ENCODE data around the gene ACTL9. TPM values are rescaled to one million over a fixed set of nuclear protein-coding genes. Genes with fewer than 3 reads are reported as not detected.

The ACTL9 gene
- total RNA-seq, 4 donors from 2014 or later = not detected

- Histone ChIP-seq H3K4me1 (no peaks in the 10 kb centered on the region), H3K4me3 (no peak overlapping the region), H3K36me3 (no peaks in the 10 kb centered on the region), H3K9me3 (no peaks in the 10 kb centered on the region), H3K27me3 (peaks cover 0 to 92% (median 2%) of the 10 kb centered on the region in 4 donors), H3K27ac (replicated peaks in 1 of 4) (no peak overlapping the region)
- intact Hi-C loops (cut with DNase I) = no loop called here
- 71% methylated on average over 1 of the region's 1 CpG for WGBS
- DNase-seq (ENCODE audit: extremely low spot score) = no peak
- TF ChIP-seq POLR2AphosphoS5 (IDR thresholded peaks at IDR 0.05) (no peak), POLR2A (IDR thresholded peaks at IDR 0.05; ENCODE audit: low read depth) (no peak), CTCF (IDR thresholded peaks at IDR 0.05) (no peak), EP300 (IDR thresholded peaks at IDR 0.05) (no peak)
Measured at GRCh38 chr19:8696993-8697392, 1.6 kb downstream of the ACTL9 start.

- Histone ChIP-seq H3K36me3 (no peaks in the 10 kb centered on the region), H3K4me3 (no peak overlapping the region), H3K9me3 (no peaks in the 10 kb centered on the region), H3K4me1 (no peaks in the 10 kb centered on the region), H3K27ac (replicated peaks in 1 of 4) (no peak overlapping the region), H3K27me3 (peaks cover 0 to 84% (median 2%) of the 10 kb centered on the region in 4 donors)
- TF ChIP-seq POLR2A (IDR thresholded peaks at IDR 0.05; ENCODE audit: low read depth) = no peak
- intact Hi-C loops (cut with DNase I) = no loop called here
- 70% methylated on average over 6 of the region's 6 CpGs for WGBS
- DNase-seq (ENCODE audit: extremely low spot score) = no peak
Measured at GRCh38 chr19:8695911-8696310, 2.7 kb downstream of the ACTL9 start.

- Histone ChIP-seq H3K4me3 (no peak overlapping the region), H3K9me3 (no peaks in the 10 kb centered on the region), H3K27me3 (peaks cover 0 to 80% (median 2%) of the 10 kb centered on the region in 4 donors), H3K36me3 (no peaks in the 10 kb centered on the region), H3K27ac (replicated peaks in 1 of 4) (no peak overlapping the region), H3K4me1 (no peaks in the 10 kb centered on the region)
- TF ChIP-seq POLR2AphosphoS5 (IDR thresholded peaks at IDR 0.05) = no peak
- TF ChIP-seq EP300 (IDR thresholded peaks at IDR 0.05) = no peak
- TF ChIP-seq CTCF (IDR thresholded peaks at IDR 0.05) = no peak
- TF ChIP-seq POLR2A (IDR thresholded peaks at IDR 0.05; ENCODE audit: low read depth) = no peak
- intact Hi-C loops (cut with DNase I) = no loop called here
- no peak for DNase-seq (ENCODE audit: extremely low spot score)
- WGBS = 79% methylated on average over 6 of the region's 6 CpGs
Measured at GRCh38 chr19:8695501-8695900, 3.1 kb downstream of the ACTL9 start.

- no peak overlapping the region for H3K27ac ChIP-seq (replicated peaks in 1 of 4)
- H3K4me1 ChIP-seq = no peaks in the 10 kb centered on the region
Measured at GRCh38 chr19:8690753-8691539, 7.6 kb downstream of the ACTL9 start.

More at GRCh38 chr19:8690753-8691539, 7.6 kb downstream of the ACTL9 start:
- no peak for DNase-seq (ENCODE audit: extremely low spot score)
- intact Hi-C loops (cut with DNase I) = no loop called here
- Histone ChIP-seq H3K4me3 (no peak overlapping the region), H3K27me3 (peaks cover 0 to 43% (median 0%) of the 10 kb centered on the region in 4 donors), H3K9me3 (no peaks in the 10 kb centered on the region), H3K36me3 (no peaks in the 10 kb centered on the region)
- WGBS = 50% methylated on average over 5 of the region's 5 CpGs
- TF ChIP-seq POLR2AphosphoS5 (IDR thresholded peaks at IDR 0.05) (no peak), CTCF (IDR thresholded peaks at IDR 0.05) (no peak), POLR2A (IDR thresholded peaks at IDR 0.05; ENCODE audit: low read depth) (no peak), EP300 (IDR thresholded peaks at IDR 0.05) (no peak)
